Muscle of arm (tissue), 12 donors: ENCODE measurements around the gene CDH13. TPM values are rescaled to one million over a fixed set of nuclear protein-coding genes. Genes with fewer than 3 reads are reported as not detected.

Source experiments
- DNase-seq: peaks from one replicate; pipeline ENCODE4 v3.0.0-alpha.2; 2013
- polyA plus RNA-seq, 12 donors: library from polyadenylated mRNA; unstranded; fragments of 120-200 nt; gene quantifications; one replicate each; pipeline ENCODE4 v1.2.1, GENCODE V29; 2013; ENCODE audit not compliant: insufficient read length in 12 of 12

CDH13 gene
- polyA plus RNA-seq, 12 donors, result 28.8 to 58.8 (median 54.1) TPM; not detected in 1

- no peak for DNase-seq
Observed at GRCh38 chr16:83603723-83604570, 977.2 kb downstream of the CDH13 start.

- no peak for DNase-seq
Observed at GRCh38 chr16:83606486-83607030, 979.8 kb downstream of the CDH13 start.

- no peak for DNase-seq
Observed at GRCh38 chr16:83609178-83609577, 982.4 kb downstream of the CDH13 start.

GRCh38 chr16:83615141-83615952 is 988.6 kb downstream of the CDH13 start:
- no peak for DNase-seq

GRCh38 chr16:83615953-83616350 is 989.2 kb downstream of the CDH13 start:
- DNase-seq, result no peak

- DNase-seq, result no peak
Observed at GRCh38 chr16:83619381-83620150, 992.8 kb downstream of the CDH13 start.

- DNase-seq, result no peak
Observed at GRCh38 chr16:83622010-83622409, 995.2 kb downstream of the CDH13 start.

- DNase-seq, result no peak
Observed at GRCh38 chr16:83623091-83623730, 996.4 kb downstream of the CDH13 start.

GRCh38 chr16:83623892-83624291 is 997.1 kb downstream of the CDH13 start:
- no peak for DNase-seq

- DNase-seq, result no peak
Observed at GRCh38 chr16:83624429-83625120, 997.8 kb downstream of the CDH13 start.

- no peak for DNase-seq
Observed at GRCh38 chr16:83626204-83626603, 999.4 kb downstream of the CDH13 start.

GRCh38 chr16:83626676-83627075 is 999.9 kb downstream of the CDH13 start:
- no peak for DNase-seq

- DNase-seq, result no peak
Observed at GRCh38 chr16:83627996-83628395, 1001.2 kb downstream of the CDH13 start.

GRCh38 chr16:83629426-83629825 is 1002.7 kb downstream of the CDH13 start:
- no peak for DNase-seq

GRCh38 chr16:83629836-83630235 is 1003.1 kb downstream of the CDH13 start:
- DNase-seq, result no peak

GRCh38 chr16:83630979-83631378 is 1004.2 kb downstream of the CDH13 start:
- no peak for DNase-seq

GRCh38 chr16:83633286-83633685 is 1006.5 kb downstream of the CDH13 start:
- no peak for DNase-seq

GRCh38 chr16:83648347-83648746 is 1021.6 kb downstream of the CDH13 start:
- DNase-seq, result no peak

- DNase-seq, result no peak
Observed at GRCh38 chr16:83651871-83652270, 1025.1 kb downstream of the CDH13 start.

- no peak for DNase-seq
Observed at GRCh38 chr16:83652943-83653342, 1026.2 kb downstream of the CDH13 start.

- DNase-seq, result no peak
Observed at GRCh38 chr16:83653785-83654184, 1027.0 kb downstream of the CDH13 start.
